Measurements from ENCODE around the gene CPEB4.

CPEB4 gene

GRCh38 chr5:173988554-173989431 lies 100.6 kb downstream of the CPEB4 start, which contains the start of gene C5orf47:
Gene C5orf47, plus strand, starts transcription at chr5:173989170. Its CDS starts 94 bp downstream, at chr5:173989264.
- DNase-seq = no peak

GRCh38 chr5:173989432-173990082 lies 101.4 kb downstream of the CPEB4 start:
- DNase-seq = no peak

- no peak for DNase-seq
Measured at GRCh38 chr5:173997331-173997730, 109.2 kb downstream of the CPEB4 start.

- DNase-seq = no peak
Measured at GRCh38 chr5:173998531-173998930, 110.4 kb downstream of the CPEB4 start.

- no peak for DNase-seq
Measured at GRCh38 chr5:174000076-174000475, 111.9 kb downstream of the CPEB4 start.

- DNase-seq = no peak
Measured at GRCh38 chr5:174003795-174004194, 115.6 kb downstream of the CPEB4 start.

- no peak for DNase-seq
Measured at GRCh38 chr5:174008922-174009321, 120.8 kb downstream of the CPEB4 start.

GRCh38 chr5:174010365-174010764 lies 122.2 kb downstream of the CPEB4 start:
- peak; percentile 17 for DNase-seq

GRCh38 chr5:174011441-174011840 lies 123.3 kb downstream of the CPEB4 start:
- no peak for DNase-seq
